H9 (cell line): ENCODE data around the gene DAND5. TPM values are rescaled to one million over a fixed set of nuclear protein-coding genes. Genes with fewer than 3 reads are reported as not detected.

Experiments used
- DNase-seq: peaks from one replicate; pipeline ENCODE4 v3.0.0-alpha.2; 2017
- H2AFZ ChIP-seq: one replicate; pipeline ENCODE4 v1.6.1; 2013; ENCODE audit warnings: mild to moderate bottlenecking, low read length, control low read depth, moderate library complexity
- H2AK5ac ChIP-seq: 2 replicates; pipeline ENCODE4 v1.6.1; 2013; ENCODE audit warnings: low read length, control low read depth, mixed read lengths; ENCODE audit not compliant: insufficient read length
- H2BK120ac ChIP-seq: one replicate; pipeline ENCODE4 v1.6.1; 2013; ENCODE audit warnings: low read depth, mild to moderate bottlenecking, low read length, control low read depth, inconsistent platforms; ENCODE audit not compliant: poor library complexity, severe bottlenecking
- H2BK12ac ChIP-seq: 2 replicates; pipeline ENCODE4 v1.6.1; 2013; ENCODE audit warnings: low read length, control low read depth, mixed read lengths, low read depth; ENCODE audit not compliant: insufficient read length
- H2BK15ac ChIP-seq: 2 replicates; pipeline ENCODE4 v1.6.1; 2013; ENCODE audit warnings: low read depth, low read length, control low read depth
- H2BK20ac ChIP-seq: one replicate; pipeline ENCODE4 v1.6.1; 2013; ENCODE audit warnings: low read depth, mild to moderate bottlenecking, low read length, control low read depth, inconsistent platforms; ENCODE audit not compliant: poor library complexity, severe bottlenecking
- H2BK5ac ChIP-seq: 2 replicates; pipeline ENCODE4 v1.6.1; 2013; ENCODE audit warnings: low read length, control low read depth, mixed read lengths; ENCODE audit not compliant: insufficient read length
- H3K14ac ChIP-seq: 2 replicates; pipeline ENCODE4 v1.6.1; 2013; ENCODE audit warnings: low read length, control low read depth; ENCODE audit not compliant: insufficient read depth
- H3K18ac ChIP-seq: 2 replicates; pipeline ENCODE4 v1.6.1; 2013; ENCODE audit warnings: low read depth, mild to moderate bottlenecking, mixed read lengths, low read length, control low read depth; ENCODE audit not compliant: insufficient read length
- H3K23ac ChIP-seq: 2 replicates; pipeline ENCODE4 v1.6.1; 2013; ENCODE audit warnings: low read length, control low read depth, mixed read lengths, low read depth; ENCODE audit not compliant: insufficient read length
- H3K23me2 ChIP-seq: 2 replicates; pipeline ENCODE4 v1.6.1; 2013; ENCODE audit warnings: low read depth, mild to moderate bottlenecking, mixed read lengths, low read length, control low read depth; ENCODE audit not compliant: insufficient read length, poor library complexity, severe bottlenecking
- H3K27ac ChIP-seq: 2 replicates; pipeline ENCODE4 v1.5.1; 2013; ENCODE audit warnings: low read length, control low read depth, mixed read lengths, low read depth; ENCODE audit not compliant: insufficient read length
- H3K27me3 ChIP-seq: 2 replicates; pipeline ENCODE4 v1.6.1; 2013; ENCODE audit warnings: low read length, control low read depth, inconsistent platforms; ENCODE audit not compliant: insufficient read depth
- H3K4ac ChIP-seq: 2 replicates; pipeline ENCODE4 v1.6.1; 2013; ENCODE audit warnings: low read depth, mild to moderate bottlenecking, control low read depth, inconsistent platforms, low read length, moderate library complexity
- H3K4me1 ChIP-seq: 2 replicates; pipeline ENCODE4 v1.6.1; 2013; ENCODE audit warnings: low read length, control low read depth, inconsistent platforms; ENCODE audit not compliant: insufficient read depth
- H3K4me2 ChIP-seq: 2 replicates; pipeline ENCODE4 v1.6.1; 2013; ENCODE audit warnings: low read length, control low read depth, mixed read lengths; ENCODE audit not compliant: insufficient read length, insufficient read depth
- H3K56ac ChIP-seq: 2 replicates; pipeline ENCODE4 v1.6.1; 2013; ENCODE audit warnings: low read depth, mild to moderate bottlenecking, mixed read lengths, low read length, control low read depth; ENCODE audit not compliant: insufficient read length
- H3K79me1 ChIP-seq: 2 replicates; pipeline ENCODE4 v1.6.1; 2013; ENCODE audit warnings: low read depth, mild to moderate bottlenecking, moderate library complexity, low read length, control low read depth, inconsistent platforms; ENCODE audit not compliant: insufficient read depth, poor library complexity, severe bottlenecking
- H3K79me2 ChIP-seq: 2 replicates; pipeline ENCODE4 v1.6.1; 2013; ENCODE audit warnings: low read length, control low read depth, inconsistent platforms; ENCODE audit not compliant: insufficient read depth
- H3K9ac ChIP-seq: 2 replicates; pipeline ENCODE4 v1.6.1; 2013; ENCODE audit warnings: low read length, control low read depth, mixed read lengths; ENCODE audit not compliant: insufficient read length; ENCODE audit errors: extremely low read depth
- H3K9me3 ChIP-seq: one replicate; pipeline ENCODE4 v1.6.1; 2013; ENCODE audit warnings: low read depth, low read length, inconsistent platforms; ENCODE audit not compliant: control insufficient read depth
- H3T11ph ChIP-seq: one replicate; pipeline ENCODE4 v1.6.1; 2013; ENCODE audit warnings: mild to moderate bottlenecking, low read length, control low read depth, inconsistent platforms
- H4K20me1 ChIP-seq: one replicate; pipeline ENCODE4 v1.6.1; 2013; ENCODE audit not compliant: control insufficient read depth, insufficient read length, insufficient read depth
- H4K5ac ChIP-seq: 2 replicates; pipeline ENCODE4 v1.6.1; 2013; ENCODE audit warnings: low read depth, mild to moderate bottlenecking, mixed read lengths, low read length, control low read depth; ENCODE audit not compliant: insufficient read length
- H4K8ac ChIP-seq: replicated peaks from 2 replicates; pipeline ENCODE4 v1.6.1; 2013; ENCODE audit warnings: low read length, control low read depth, mixed read lengths, low read depth; ENCODE audit not compliant: insufficient read length
- H4K91ac ChIP-seq: 2 replicates; pipeline ENCODE4 v1.6.1; 2013; ENCODE audit warnings: low read depth, mild to moderate bottlenecking, moderate library complexity, mixed read lengths, low read length, control low read depth; ENCODE audit not compliant: insufficient read length
- H3K27ac Mint-ChIP-seq, 3 experiments: 2 replicates in 2 of 3; 3 replicates in 1 of 3; pipeline ENCODE4 v1.8.0; 2020 to 2021; ENCODE audit warnings: mixed read lengths in 3 of 3, mild to moderate bottlenecking in 1 of 3, moderate library complexity in 1 of 3
- H3K27me3 Mint-ChIP-seq: 2 replicates; pipeline ENCODE4 v1.8.0; 2021; ENCODE audit warnings: low read depth, mild to moderate bottlenecking, moderate library complexity, mixed read lengths
- H3K36me3 Mint-ChIP-seq, 3 experiments: 2 replicates in 2 of 3; 3 replicates in 1 of 3; pipeline ENCODE4 v1.8.0; 2020 to 2021; ENCODE audit warnings: low read depth in 3 of 3, mixed read lengths in 3 of 3; ENCODE audit not compliant: insufficient read depth in 1 of 3
- H3K4me1 Mint-ChIP-seq, 2 experiments: 2 replicates each; pipeline ENCODE4 v1.8.0; 2020; ENCODE audit warnings: mixed read lengths in 2 of 2
- H3K4me3 Mint-ChIP-seq, 2 experiments: 2 replicates in 1 of 2; 3 replicates in 1 of 2; pipeline ENCODE4 v1.8.0; 2020 to 2021; ENCODE audit warnings: mild to moderate bottlenecking in 2 of 2, mixed read lengths in 2 of 2, moderate library complexity in 1 of 2
- H3K9me3 Mint-ChIP-seq, 2 experiments: 2 replicates in 1 of 2; 3 replicates in 1 of 2; pipeline ENCODE4 v1.8.0; 2020; ENCODE audit warnings: mild to moderate bottlenecking in 2 of 2, mixed read lengths in 2 of 2, moderate library complexity in 1 of 2
- CTCF ChIP-seq: fragments of 200-600 bp; sonication (generic); conservative IDR thresholded peaks from 3 replicates; pipeline ENCODE4 v1.8.0; 2021; ENCODE audit warnings: antibody characterized with exemption, mild to moderate bottlenecking
- WGBS: extraction: QIAGEN DNeasy Blood & Tissue Kit; methylation state at CpG from one replicate; pipeline ENCODE4 v1.1.7; 2013; ENCODE audit warnings: missing lambda C conversion rate, low lambda C conversion rate, mixed read lengths; ENCODE audit not compliant: insufficient read length; ENCODE audit errors: extremely low coverage; 5-methylcytosine and 5-hydroxymethylcytosine counted together
- total RNA-seq: library from RNA; stranded (reverse); gene quantifications from 2 replicates; pipeline ENCODE4 v1.2.1, GENCODE V29; 2021

The DAND5 gene
- total RNA-seq, 1 experiment from 2014 or later, result 0.11 TPM

DNA sequence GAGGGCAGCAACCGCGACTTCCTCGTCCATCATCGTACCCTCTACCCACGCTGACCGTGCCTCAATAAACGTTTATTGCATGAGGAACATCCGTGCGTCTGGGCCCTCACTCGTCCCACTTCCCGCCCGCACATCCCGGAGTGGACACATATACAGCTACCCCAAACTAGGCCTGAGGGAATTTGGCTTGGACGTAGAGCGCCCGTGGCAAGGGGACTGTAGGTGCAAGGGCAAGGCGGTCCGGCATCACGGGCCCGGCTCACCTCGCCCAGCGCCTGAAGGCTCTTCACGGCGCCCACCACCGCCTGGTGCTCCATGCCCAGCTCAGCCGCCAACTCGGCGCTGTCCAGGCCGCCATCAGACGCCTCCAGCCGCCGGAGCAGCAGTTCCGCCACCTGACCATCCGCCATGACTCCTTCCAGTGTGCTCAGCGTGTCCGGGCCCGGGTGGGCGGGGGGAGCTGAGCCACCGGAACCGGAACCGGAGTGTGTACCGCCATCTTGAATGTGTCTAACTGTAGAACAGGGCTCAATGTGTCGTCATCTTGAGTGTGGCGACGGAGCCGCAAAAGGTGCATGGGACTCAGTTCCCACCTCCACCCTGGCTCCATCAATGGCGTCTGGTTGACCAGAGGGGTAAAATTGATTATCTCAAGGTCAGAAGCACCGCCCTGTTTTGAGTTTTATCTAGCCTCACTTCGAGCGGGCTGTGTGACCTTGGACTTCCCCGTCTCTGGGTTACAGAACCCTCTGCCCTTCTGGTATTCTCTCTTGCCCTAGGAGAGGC is 35.9 kb upstream of the DAND5 start, which contains the start of gene FARSA:
Gene FARSA, minus strand, starts transcription at position 425 of the 786 bp plus-strand sequence. Its CDS starts 15 bp downstream, at position 410.
- H3K79me1 ChIP-seq, result peaks cover 6% of the 10 kb centered on the region
- H3K23me2 ChIP-seq, result peaks cover 7% of the 10 kb centered on the region
- H3K18ac ChIP-seq, result peak within 1 kb of the TSS; percentile 78
- TF ChIP-seq CTCF, result no peak
- no peaks in the 10 kb centered on the region for H3K9me3 ChIP-seq
- H3K9me3 Mint-ChIP-seq, result no peaks in the 10 kb centered on the region
- no peaks in the 10 kb centered on the region for H4K20me1 ChIP-seq
- H3K9ac ChIP-seq, result peak within 1 kb of the TSS; percentile 87
- no CpG with 5 or more reads among the region's 51 CpGs for WGBS
- no peak within 1 kb of the TSS for H2BK20ac ChIP-seq
- H3K4me1 Mint-ChIP-seq, result peaks cover 17 to 29% of the 10 kb centered on the region in 2 experiments
- H2AK5ac ChIP-seq, result no peak within 1 kb of the TSS
- no peak within 1 kb of the TSS for H2BK12ac ChIP-seq
- peak within 1 kb of the TSS; percentile 79; the same call in 1 of the 2 replicates for H3K14ac ChIP-seq
- no peak within 1 kb of the TSS for H3K23ac ChIP-seq
- H2BK5ac ChIP-seq, result no peak within 1 kb of the TSS
- H3K4ac ChIP-seq, result no peak within 1 kb of the TSS
- H3K27ac Mint-ChIP-seq, result peak within 1 kb of the TSS; percentile 83 to 92 (median 90)
- H3K27ac ChIP-seq, result no peak within 1 kb of the TSS
- peaks cover 9% of the 10 kb centered on the region; the same call in 1 of the 2 replicates for H3K79me2 ChIP-seq
- no peak within 1 kb of the TSS for H2AFZ ChIP-seq
- H3K27me3 ChIP-seq, result no peaks in the 10 kb centered on the region
- no peak within 1 kb of the TSS for H2BK120ac ChIP-seq
- no peak within 1 kb of the TSS for H2BK15ac ChIP-seq
- no peak within 1 kb of the TSS for H3T11ph ChIP-seq
- no peak within 1 kb of the TSS for H4K91ac ChIP-seq
- peak; percentile 93 for DNase-seq
- peaks cover 18 to 33% (median 27%) of the 10 kb centered on the region in 3 experiments for H3K36me3 Mint-ChIP-seq
- H4K5ac ChIP-seq, result no peak within 1 kb of the TSS
- no peaks in the 10 kb centered on the region; the same call in 1 of the 2 replicates for H3K4me1 ChIP-seq
- H3K4me3 Mint-ChIP-seq, result peak within 1 kb of the TSS; percentile 99
- no peak within 1 kb of the TSS for H4K8ac ChIP-seq
- H3K4me2 ChIP-seq, result peak within 1 kb of the TSS; percentile 95
- no peak within 1 kb of the TSS for H3K56ac ChIP-seq
- H3K27me3 Mint-ChIP-seq, result no peaks in the 10 kb centered on the region
